Measurements from ENCODE around the gene TMEM119.

The TMEM119 gene

GRCh38 chr12:108614639-108615038 lies 16.8 kb upstream of the TMEM119 start:
- no peak for DNase-seq
- no peak overlapping the region for H3K18ac ChIP-seq (ENCODE audit: low read length)
- no peaks in the 10 kb centered on the region for H3K79me2 ChIP-seq (ENCODE audit: control insufficient read depth, insufficient read depth, low read length)
- H2BK5ac ChIP-seq (ENCODE audit: low read length) = no peak overlapping the region
- no peak overlapping the region for H4K8ac ChIP-seq (ENCODE audit: low read depth, low read length)
- no peak overlapping the region for H4K5ac ChIP-seq (ENCODE audit: low read length)
- no peak overlapping the region for H3K27ac ChIP-seq (ENCODE audit: low read depth, low read length)
- no peak overlapping the region for H3K56ac ChIP-seq (ENCODE audit: low read length)
- H3K27me3 ChIP-seq (ENCODE audit: insufficient read depth, low read length, poor library complexity) = no peaks in the 10 kb centered on the region
- no peak overlapping the region for H2BK120ac ChIP-seq (ENCODE audit: low read depth, low read length)
- H2BK15ac ChIP-seq (replicated peaks; ENCODE audit: low read depth) = no peak overlapping the region
- H3K4me1 ChIP-seq (ENCODE audit: control insufficient read depth, low read depth, low read length) = no peaks in the 10 kb centered on the region
- H2AK5ac ChIP-seq (ENCODE audit: low read length) = no peak overlapping the region
- H3K4me2 ChIP-seq (ENCODE audit: low read length) = no peak overlapping the region
- no peak overlapping the region for H3K4me3 ChIP-seq (ENCODE audit: low read length)
- no peaks in the 10 kb centered on the region for H3K79me1 ChIP-seq (ENCODE audit: low read length)
- no peak overlapping the region for H3K9ac ChIP-seq (ENCODE audit: low read length)
- no peaks in the 10 kb centered on the region for H3K36me3 ChIP-seq (ENCODE audit: control insufficient read depth, insufficient read depth, low read length)
- H3K23ac ChIP-seq (ENCODE audit: low read length) = no peak overlapping the region
- no peak overlapping the region for H3K4ac ChIP-seq (ENCODE audit: low read depth, low read length)
- WGBS (ENCODE audit: extremely low coverage, insufficient coverage, low lambda C conversion rate) = no CpG with 5 or more reads among the region's 6 CpGs

GRCh38 chr12:108614041-108614440 lies 16.2 kb upstream of the TMEM119 start:
- no peak overlapping the region for H2BK15ac ChIP-seq (replicated peaks; ENCODE audit: low read depth)
- no peak overlapping the region for H3K18ac ChIP-seq (ENCODE audit: low read length)
- no peak overlapping the region for H3K9ac ChIP-seq (ENCODE audit: low read length)
- no peak overlapping the region for H3K23ac ChIP-seq (ENCODE audit: low read length)
- H2BK120ac ChIP-seq (ENCODE audit: low read depth, low read length) = no peak overlapping the region
- H3K4ac ChIP-seq (ENCODE audit: low read depth, low read length) = no peak overlapping the region
- WGBS (ENCODE audit: extremely low coverage, insufficient coverage, low lambda C conversion rate) = no CpG with 5 or more reads among the region's 4 CpGs
- DNase-seq = no peak
- H4K8ac ChIP-seq (ENCODE audit: low read depth, low read length) = no peak overlapping the region
- H3K4me2 ChIP-seq (ENCODE audit: low read length) = no peak overlapping the region
- no peak overlapping the region for H3K56ac ChIP-seq (ENCODE audit: low read length)
- H3K4me3 ChIP-seq (ENCODE audit: low read length) = no peak overlapping the region
- no peak overlapping the region for H2BK5ac ChIP-seq (ENCODE audit: low read length)
- H2AK5ac ChIP-seq (ENCODE audit: low read length) = no peak overlapping the region
- H3K27me3 ChIP-seq (ENCODE audit: insufficient read depth, low read length, poor library complexity) = no peaks in the 10 kb centered on the region
- H3K4me1 ChIP-seq (ENCODE audit: control insufficient read depth, low read depth, low read length) = no peaks in the 10 kb centered on the region
- H3K36me3 ChIP-seq (ENCODE audit: control insufficient read depth, insufficient read depth, low read length) = no peaks in the 10 kb centered on the region
- H3K27ac ChIP-seq (ENCODE audit: low read depth, low read length) = no peak overlapping the region
- H3K79me1 ChIP-seq (ENCODE audit: low read length) = no peaks in the 10 kb centered on the region
- H3K79me2 ChIP-seq (ENCODE audit: control insufficient read depth, insufficient read depth, low read length) = no peaks in the 10 kb centered on the region
- no peak overlapping the region for H4K5ac ChIP-seq (ENCODE audit: low read length)

DNA sequence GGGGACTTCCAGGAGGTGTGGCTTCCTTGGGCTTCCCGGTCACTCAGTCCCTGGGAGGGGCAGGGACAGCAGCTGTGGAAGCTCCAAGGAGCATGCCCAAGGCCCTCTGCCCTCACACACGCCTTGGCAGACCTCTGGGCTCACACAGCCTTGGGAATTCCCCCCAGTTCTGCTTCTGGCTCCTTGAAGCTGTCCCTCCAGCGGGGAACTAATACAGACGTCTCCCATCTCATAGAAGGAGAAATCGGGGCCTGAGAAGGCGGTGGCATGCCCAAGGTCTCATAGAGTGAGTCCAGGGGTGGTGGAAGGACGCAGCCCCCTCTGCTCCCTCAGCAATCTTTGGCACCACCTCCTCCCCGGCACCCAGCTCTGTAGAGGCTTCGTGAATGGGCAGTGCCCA lies 15.7 kb upstream of the TMEM119 start:
- Histone ChIP-seq H3K23ac (ENCODE audit: low read length) (no peak overlapping the region), H2BK120ac (ENCODE audit: low read depth, low read length) (no peak overlapping the region), H2AK5ac (ENCODE audit: low read length) (no peak overlapping the region), H3K4me1 (ENCODE audit: control insufficient read depth, low read depth, low read length) (no peaks in the 10 kb centered on the region), H3K9ac (ENCODE audit: low read length) (no peak overlapping the region), H3K4ac (ENCODE audit: low read depth, low read length) (no peak overlapping the region), H3K27ac (ENCODE audit: low read depth, low read length) (no peak overlapping the region), H3K27me3 (ENCODE audit: insufficient read depth, low read length, poor library complexity) (no peaks in the 10 kb centered on the region), H3K4me3 (ENCODE audit: low read length) (no peak overlapping the region), H4K8ac (ENCODE audit: low read depth, low read length) (no peak overlapping the region), H3K56ac (ENCODE audit: low read length) (no peak overlapping the region), H3K79me2 (ENCODE audit: control insufficient read depth, insufficient read depth, low read length) (no peaks in the 10 kb centered on the region), H2BK5ac (ENCODE audit: low read length) (no peak overlapping the region), H3K36me3 (ENCODE audit: control insufficient read depth, insufficient read depth, low read length) (no peaks in the 10 kb centered on the region), H3K79me1 (ENCODE audit: low read length) (no peaks in the 10 kb centered on the region), H3K4me2 (ENCODE audit: low read length) (no peak overlapping the region), H2BK15ac (replicated peaks; ENCODE audit: low read depth) (no peak overlapping the region), H3K18ac (ENCODE audit: low read length) (no peak overlapping the region), H4K5ac (ENCODE audit: low read length) (no peak overlapping the region)
- no CpG with 5 or more reads among the region's 9 CpGs for WGBS (ENCODE audit: extremely low coverage, insufficient coverage, low lambda C conversion rate)
- DNase-seq = no peak

DNA sequence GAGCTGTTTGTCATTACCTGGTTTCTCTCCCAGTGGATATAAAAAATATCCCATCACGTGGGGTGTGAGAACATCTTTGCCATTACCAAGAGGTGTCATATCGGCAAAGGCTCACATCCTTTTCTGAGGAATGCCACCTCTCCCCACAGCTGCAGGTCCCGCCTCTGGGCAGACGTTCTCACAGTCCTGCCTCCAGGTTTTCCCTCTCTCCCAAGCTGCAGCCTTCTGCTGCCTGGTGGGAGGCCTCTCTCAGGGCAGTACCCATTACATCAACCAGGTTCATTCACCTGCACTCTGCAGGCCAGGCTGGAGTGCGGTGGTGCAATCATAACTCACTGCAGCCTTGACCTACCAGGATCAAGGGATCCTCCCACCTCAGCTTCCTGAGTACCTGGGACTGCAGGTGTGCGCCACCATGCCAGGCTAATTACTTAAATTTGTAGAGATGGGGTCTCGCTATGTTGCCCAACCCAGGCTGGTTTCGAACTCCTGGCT lies 15.0 kb upstream of the TMEM119 start:
- no peaks in the 10 kb centered on the region for H3K4me1 ChIP-seq (ENCODE audit: control insufficient read depth, low read depth, low read length)
- no peaks in the 10 kb centered on the region for H3K27me3 ChIP-seq (ENCODE audit: insufficient read depth, low read length, poor library complexity)
- H2BK15ac ChIP-seq (replicated peaks; ENCODE audit: low read depth) = no peak overlapping the region
- H3K9ac ChIP-seq (ENCODE audit: low read length) = no peak overlapping the region
- H3K27ac ChIP-seq (ENCODE audit: low read depth, low read length) = no peak overlapping the region
- H3K23ac ChIP-seq (ENCODE audit: low read length) = no peak overlapping the region
- H3K79me1 ChIP-seq (ENCODE audit: low read length) = no peaks in the 10 kb centered on the region
- H4K8ac ChIP-seq (ENCODE audit: low read depth, low read length) = no peak overlapping the region
- H2BK5ac ChIP-seq (ENCODE audit: low read length) = no peak overlapping the region
- DNase-seq = peak; percentile 74
- no peak overlapping the region for H3K4ac ChIP-seq (ENCODE audit: low read depth, low read length)
- WGBS (ENCODE audit: extremely low coverage, insufficient coverage, low lambda C conversion rate) = no CpG with 5 or more reads among the region's 8 CpGs
- H3K4me2 ChIP-seq (ENCODE audit: low read length) = no peak overlapping the region
- no peak overlapping the region for H3K4me3 ChIP-seq (ENCODE audit: low read length)
- H2BK120ac ChIP-seq (ENCODE audit: low read depth, low read length) = no peak overlapping the region
- no peaks in the 10 kb centered on the region for H3K36me3 ChIP-seq (ENCODE audit: control insufficient read depth, insufficient read depth, low read length)
- no peak overlapping the region for H3K18ac ChIP-seq (ENCODE audit: low read length)
- H4K5ac ChIP-seq (ENCODE audit: low read length) = no peak overlapping the region
- no peak overlapping the region for H3K56ac ChIP-seq (ENCODE audit: low read length)
- no peak overlapping the region for H2AK5ac ChIP-seq (ENCODE audit: low read length)
- no peaks in the 10 kb centered on the region for H3K79me2 ChIP-seq (ENCODE audit: control insufficient read depth, insufficient read depth, low read length)

DNA sequence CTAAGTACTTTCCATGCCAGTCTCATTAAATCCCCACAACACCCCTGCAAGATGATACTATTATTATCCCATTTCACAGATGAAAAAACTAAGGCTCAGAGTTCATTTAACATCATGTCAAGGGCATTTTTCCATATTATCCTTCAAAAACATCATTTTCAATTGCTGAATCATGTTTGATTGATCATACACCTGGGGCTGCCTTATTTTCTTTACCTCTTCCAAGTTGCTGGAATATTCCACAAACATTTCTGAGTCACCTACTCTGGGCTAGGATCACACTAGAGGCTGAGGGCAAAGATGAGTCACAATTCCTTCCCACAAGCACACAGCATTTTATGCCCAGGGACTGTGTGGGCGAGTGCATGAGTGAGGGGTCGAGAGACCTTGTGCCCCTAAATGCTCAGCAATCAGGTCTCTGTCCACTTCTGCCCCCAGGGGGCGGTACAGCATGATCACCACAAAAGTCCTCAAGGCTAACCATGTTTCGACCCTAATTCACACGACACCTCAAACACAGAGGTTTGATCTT lies 14.1 kb upstream of the TMEM119 start:
- Histone ChIP-seq H3K4me2 (ENCODE audit: low read length) (no peak overlapping the region), H2BK5ac (ENCODE audit: low read length) (no peak overlapping the region), H3K27me3 (ENCODE audit: insufficient read depth, low read length, poor library complexity) (no peaks in the 10 kb centered on the region), H3K56ac (ENCODE audit: low read length) (no peak overlapping the region), H3K23ac (ENCODE audit: low read length) (no peak overlapping the region), H3K27ac (ENCODE audit: low read depth, low read length) (no peak overlapping the region), H2BK15ac (replicated peaks; ENCODE audit: low read depth) (no peak overlapping the region), H3K4me1 (ENCODE audit: control insufficient read depth, low read depth, low read length) (no peaks in the 10 kb centered on the region), H4K5ac (ENCODE audit: low read length) (no peak overlapping the region), H3K4ac (ENCODE audit: low read depth, low read length) (no peak overlapping the region), H2AK5ac (ENCODE audit: low read length) (no peak overlapping the region), H3K79me1 (ENCODE audit: low read length) (no peaks in the 10 kb centered on the region), H3K79me2 (ENCODE audit: control insufficient read depth, insufficient read depth, low read length) (no peaks in the 10 kb centered on the region), H2BK120ac (ENCODE audit: low read depth, low read length) (no peak overlapping the region), H4K8ac (ENCODE audit: low read depth, low read length) (no peak overlapping the region), H3K18ac (ENCODE audit: low read length) (no peak overlapping the region), H3K9ac (ENCODE audit: low read length) (no peak overlapping the region), H3K4me3 (ENCODE audit: low read length) (no peak overlapping the region), H3K36me3 (ENCODE audit: control insufficient read depth, insufficient read depth, low read length) (no peaks in the 10 kb centered on the region)
- DNase-seq = peak; percentile 83
- no CpG with 5 or more reads among the region's 5 CpGs for WGBS (ENCODE audit: extremely low coverage, insufficient coverage, low lambda C conversion rate)

All from mesendoderm (in vitro differentiated cells).